GM13977 (cell line): ENCODE data around the gene TTC9C.
A peak's percentile ranks its signal among the peaks of the same experiment; 100 is the strongest.

Experiments used
- DNase-seq: peaks from one replicate; pipeline ENCODE4 v3.0.0; 2012; ENCODE audit warnings: low spot score
- in situ Hi-C: fragments of 300-500 bp; cut with MboI; formaldehyde crosslinking; loops from one replicate; pipeline ENCODE4 v1.12.0; 2022; ENCODE audit warnings: low sequenced_read_pairs, low pct_unique_long_range_greater_than_20kb, mixed read lengths, inconsistent platforms; ENCODE audit not compliant: unreplicated experiment
- TF ChIP-seq, protein P1 (sequence below): IDR thresholded peaks from 2 replicates; pipeline ENCODE4 v1.5.1; 2012; ENCODE audit warnings: mild to moderate bottlenecking, control low read depth; ENCODE audit not compliant: insufficient read depth; ENCODE audit errors: extremely low read depth, missing control alignments

Gene TTC9C

DNA sequence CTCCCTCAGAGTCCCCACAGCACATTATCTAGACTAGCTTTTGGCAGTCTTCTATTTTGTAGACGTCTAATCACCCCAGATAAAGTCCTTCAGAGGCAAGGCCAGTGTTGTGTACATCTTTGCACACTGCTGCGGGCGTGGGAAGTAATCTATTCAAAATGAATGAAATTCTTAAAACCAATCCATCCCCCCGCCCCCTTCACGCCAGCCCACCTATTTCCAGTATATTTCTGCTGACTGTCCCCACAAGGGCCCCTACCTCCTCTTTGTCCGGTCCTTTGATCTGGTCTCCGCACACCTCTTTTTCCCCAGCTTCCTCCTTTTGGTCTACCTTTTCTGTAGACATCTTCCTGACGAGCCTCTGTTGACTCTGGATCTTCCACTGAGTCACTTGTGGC is 21.4 kb upstream of the TTC9C start:
- TF ChIP-seq, protein P1, sequence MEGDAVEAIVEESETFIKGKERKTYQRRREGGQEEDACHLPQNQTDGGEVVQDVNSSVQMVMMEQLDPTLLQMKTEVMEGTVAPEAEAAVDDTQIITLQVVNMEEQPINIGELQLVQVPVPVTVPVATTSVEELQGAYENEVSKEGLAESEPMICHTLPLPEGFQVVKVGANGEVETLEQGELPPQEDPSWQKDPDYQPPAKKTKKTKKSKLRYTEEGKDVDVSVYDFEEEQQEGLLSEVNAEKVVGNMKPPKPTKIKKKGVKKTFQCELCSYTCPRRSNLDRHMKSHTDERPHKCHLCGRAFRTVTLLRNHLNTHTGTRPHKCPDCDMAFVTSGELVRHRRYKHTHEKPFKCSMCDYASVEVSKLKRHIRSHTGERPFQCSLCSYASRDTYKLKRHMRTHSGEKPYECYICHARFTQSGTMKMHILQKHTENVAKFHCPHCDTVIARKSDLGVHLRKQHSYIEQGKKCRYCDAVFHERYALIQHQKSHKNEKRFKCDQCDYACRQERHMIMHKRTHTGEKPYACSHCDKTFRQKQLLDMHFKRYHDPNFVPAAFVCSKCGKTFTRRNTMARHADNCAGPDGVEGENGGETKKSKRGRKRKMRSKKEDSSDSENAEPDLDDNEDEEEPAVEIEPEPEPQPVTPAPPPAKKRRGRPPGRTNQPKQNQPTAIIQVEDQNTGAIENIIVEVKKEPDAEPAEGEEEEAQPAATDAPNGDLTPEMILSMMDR, result no peak
- in situ Hi-C loops, result no loop called here
- no peak for DNase-seq

DNA sequence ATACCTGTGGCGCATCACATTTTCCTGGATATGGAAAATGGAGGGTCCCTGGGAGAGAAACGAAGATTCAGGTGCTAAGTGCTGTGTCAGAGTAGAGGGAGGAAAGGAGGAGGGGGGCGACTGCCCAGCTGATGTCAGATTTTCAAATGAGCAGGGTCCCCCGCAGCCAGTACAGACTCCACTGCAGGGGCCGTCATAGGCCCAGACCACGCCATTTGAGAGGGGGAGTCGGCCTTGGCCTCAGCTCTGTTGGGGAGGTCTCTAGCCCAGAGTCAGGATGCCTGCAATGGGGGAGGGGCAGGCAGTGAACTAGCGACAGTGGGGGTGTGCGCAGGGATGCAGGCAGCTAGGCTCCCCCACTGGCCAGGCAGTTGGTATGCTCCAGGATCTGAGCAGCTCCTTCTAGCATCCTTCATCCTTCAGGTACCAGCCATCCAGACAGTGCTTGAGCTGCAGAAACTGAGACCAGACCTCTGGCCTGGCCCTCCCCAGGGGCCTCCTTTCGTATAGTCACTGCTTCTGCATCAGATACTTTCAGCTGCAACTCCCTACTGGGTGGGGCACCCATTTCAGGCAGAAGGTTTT is 20.9 kb upstream of the TTC9C start, which contains the start of the genes BSCL2 and GNG3:
BSCL2 (minus strand) TSS at position 148 of the 585 bp plus-strand sequence. CDS start 229 bp downstream, outside the sequence.
GNG3 (plus strand) TSS at position 400 of the 585 bp plus-strand sequence. CDS start 620 bp downstream, outside the sequence.
- TF ChIP-seq, protein P1, result no peak
- no peak for DNase-seq
- in situ Hi-C loops, result no loop called here

- DNase-seq, result no peak
- TF ChIP-seq, protein P1, result no peak
- in situ Hi-C loops, result no loop called here
Observed at GRCh38 chr11:62708392-62708791, 19.9 kb upstream of the TTC9C start.

GRCh38 chr11:62708793-62709192 is 19.5 kb upstream of the TTC9C start:
- TF ChIP-seq, protein P1, result no peak
- in situ Hi-C loops, result no loop called here
- DNase-seq, result no peak

- DNase-seq, result peak; percentile 92
- TF ChIP-seq, protein P1, result peak; percentile 14
- in situ Hi-C loops, result no loop called here
Observed at GRCh38 chr11:62709247-62710000, 18.9 kb upstream of the TTC9C start.

DNA sequence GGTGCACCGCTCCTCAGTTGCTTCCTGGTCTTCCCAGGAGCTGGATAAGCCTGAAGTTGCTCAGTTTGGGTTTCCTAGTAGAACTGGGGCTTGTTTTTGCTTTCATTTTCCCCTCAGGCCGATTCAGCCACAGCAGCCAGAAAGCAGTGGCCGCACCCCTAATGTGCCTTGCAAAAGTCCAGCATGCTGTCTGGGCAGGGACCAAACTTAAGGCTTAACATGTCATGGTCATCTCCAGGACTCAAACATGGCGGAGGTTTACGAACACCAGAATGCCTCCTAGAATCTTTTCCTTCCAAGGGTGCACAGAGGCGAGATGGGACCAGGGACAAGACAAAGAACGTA is 18.3 kb upstream of the TTC9C start:
- TF ChIP-seq, protein P1, result no peak
- peak; percentile 38 for DNase-seq
- in situ Hi-C loops, result no loop called here
